ENCODE results near the gene HCFC1R1. TPM values are rescaled to one million over a fixed set of nuclear protein-coding genes. Genes with fewer than 3 reads are reported as not detected.

HCFC1R1 gene
- total RNA-seq, 6 experiments from 2014 or later: 54.6 to 90.3 (median 83.2) TPM

DNA sequence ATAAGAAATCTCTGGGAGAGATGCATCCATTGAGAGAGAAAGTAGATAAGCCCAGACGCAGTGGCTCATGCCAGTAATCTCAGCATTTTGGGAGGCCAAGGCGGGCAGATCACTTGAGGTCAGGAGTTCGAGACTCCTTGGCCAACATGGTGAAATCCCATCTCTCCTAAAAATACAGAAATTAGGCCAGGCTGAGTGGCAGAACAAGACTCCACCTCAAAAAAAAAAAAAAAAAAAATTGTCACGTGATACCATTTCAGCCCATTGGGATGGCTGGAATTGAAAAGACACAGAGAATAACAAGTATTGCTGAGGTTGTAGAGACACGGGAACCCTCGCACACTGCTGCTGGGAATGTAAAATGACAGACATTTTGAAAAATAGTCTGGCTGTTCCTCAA, 38.8 kb upstream of the HCFC1R1 start:
- Mint-ChIP-seq H3K36me3 (ENCODE audit: low read depth) (no peaks in the 10 kb centered on the region), H3K9me3 (no peaks in the 10 kb centered on the region)

DNA sequence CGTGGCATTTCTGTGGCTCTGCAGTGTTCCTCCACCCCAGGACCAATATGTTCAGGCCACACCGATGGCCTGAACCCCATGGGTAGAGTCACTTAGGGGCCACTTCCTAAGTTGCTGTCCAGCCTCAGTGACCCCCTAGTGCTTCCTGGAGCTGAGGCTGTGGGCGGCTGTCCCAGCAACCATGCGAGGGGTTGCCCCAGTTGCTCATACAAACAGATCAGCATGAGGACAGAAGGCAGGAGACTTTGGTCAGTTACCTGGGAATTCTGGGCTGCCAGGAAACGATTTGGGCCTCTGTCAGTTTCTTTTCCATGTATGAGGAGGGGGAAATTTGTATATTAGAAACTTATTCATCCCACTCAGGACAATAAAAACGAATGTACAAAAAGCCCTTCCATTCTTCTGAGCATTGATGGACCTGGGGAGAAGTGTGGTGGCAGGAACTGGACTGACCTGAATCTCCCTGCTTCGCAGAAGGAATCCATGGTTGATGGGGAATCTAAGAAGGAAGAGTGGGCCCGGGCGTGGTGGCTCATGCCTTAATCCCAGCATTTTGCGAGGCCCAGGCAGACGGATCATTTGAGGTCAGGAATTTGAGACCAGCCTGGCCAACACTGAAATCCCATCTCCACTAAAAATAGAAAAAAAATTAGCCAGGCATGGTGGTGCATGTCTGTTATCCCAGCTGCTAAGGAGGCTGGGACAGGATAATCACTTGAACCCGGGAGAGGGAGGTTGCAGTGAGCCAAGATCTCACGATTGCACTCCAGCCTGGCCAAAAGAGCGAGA, 36.8 kb upstream of the HCFC1R1 start:
- peaks cover 14% of the 10 kb centered on the region for H3K4me1 Mint-ChIP-seq (ENCODE audit: low read depth)
- DNase-seq: no peak
- H3K9me3 Mint-ChIP-seq: no peaks in the 10 kb centered on the region
- TF ChIP-seq, protein P1, sequence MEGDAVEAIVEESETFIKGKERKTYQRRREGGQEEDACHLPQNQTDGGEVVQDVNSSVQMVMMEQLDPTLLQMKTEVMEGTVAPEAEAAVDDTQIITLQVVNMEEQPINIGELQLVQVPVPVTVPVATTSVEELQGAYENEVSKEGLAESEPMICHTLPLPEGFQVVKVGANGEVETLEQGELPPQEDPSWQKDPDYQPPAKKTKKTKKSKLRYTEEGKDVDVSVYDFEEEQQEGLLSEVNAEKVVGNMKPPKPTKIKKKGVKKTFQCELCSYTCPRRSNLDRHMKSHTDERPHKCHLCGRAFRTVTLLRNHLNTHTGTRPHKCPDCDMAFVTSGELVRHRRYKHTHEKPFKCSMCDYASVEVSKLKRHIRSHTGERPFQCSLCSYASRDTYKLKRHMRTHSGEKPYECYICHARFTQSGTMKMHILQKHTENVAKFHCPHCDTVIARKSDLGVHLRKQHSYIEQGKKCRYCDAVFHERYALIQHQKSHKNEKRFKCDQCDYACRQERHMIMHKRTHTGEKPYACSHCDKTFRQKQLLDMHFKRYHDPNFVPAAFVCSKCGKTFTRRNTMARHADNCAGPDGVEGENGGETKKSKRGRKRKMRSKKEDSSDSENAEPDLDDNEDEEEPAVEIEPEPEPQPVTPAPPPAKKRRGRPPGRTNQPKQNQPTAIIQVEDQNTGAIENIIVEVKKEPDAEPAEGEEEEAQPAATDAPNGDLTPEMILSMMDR (IDR thresholded peaks at IDR 0.05): no peak
- peak overlapping the region; percentile 85 for H3K4me3 Mint-ChIP-seq
- peaks cover 4% of the 10 kb centered on the region for H3K27me3 Mint-ChIP-seq (ENCODE audit: insufficient read depth)
- H3K27ac Mint-ChIP-seq: peak overlapping the region; percentile 84; the same call in 1 of the 2 replicates
- no peaks in the 10 kb centered on the region for H3K36me3 Mint-ChIP-seq (ENCODE audit: low read depth)

More for the DNA sequence above, 38.8 kb upstream of the HCFC1R1 start:
- peaks cover 16% of the 10 kb centered on the region for H3K4me1 Mint-ChIP-seq (ENCODE audit: low read depth)
- DNase-seq: no peak
- H3K4me3 Mint-ChIP-seq: no peak overlapping the region
- TF ChIP-seq, protein P1 (IDR thresholded peaks at IDR 0.05): no peak
- peaks cover 2% of the 10 kb centered on the region for H3K27me3 Mint-ChIP-seq (ENCODE audit: insufficient read depth)
- no peak overlapping the region for H3K27ac Mint-ChIP-seq

DNA sequence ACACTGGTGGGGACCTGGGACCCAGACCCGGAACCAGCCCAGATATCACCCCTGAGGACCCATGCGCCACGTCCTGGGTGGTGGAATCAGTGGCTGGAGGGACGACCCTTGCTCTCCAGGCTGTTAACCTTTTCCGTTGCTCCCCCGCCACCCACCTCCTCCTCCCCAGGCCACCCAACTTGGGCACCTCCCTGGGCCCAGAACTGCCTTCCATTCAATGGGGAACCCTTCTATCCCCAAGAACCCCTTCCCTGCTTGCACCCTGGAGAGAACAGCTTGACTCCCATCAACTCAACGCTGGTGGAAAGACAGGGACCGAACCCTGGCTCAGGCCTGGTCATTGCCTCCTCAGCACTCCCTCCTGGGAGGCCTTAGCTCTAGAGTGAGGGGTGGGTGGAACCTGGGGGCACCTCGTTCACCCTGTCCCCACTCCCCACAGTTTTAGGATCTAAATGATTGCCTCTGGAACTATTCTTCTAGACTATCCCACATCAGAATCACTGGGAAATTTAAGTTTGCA, 36.0 kb upstream of the HCFC1R1 start:
- Mint-ChIP-seq H3K9me3 (no peaks in the 10 kb centered on the region), H3K27me3 (ENCODE audit: insufficient read depth) (peaks cover 4% of the 10 kb centered on the region), H3K4me3 (peak overlapping the region; percentile 85), H3K4me1 (ENCODE audit: low read depth) (peaks cover 8% of the 10 kb centered on the region), H3K36me3 (ENCODE audit: low read depth) (no peaks in the 10 kb centered on the region), H3K27ac (peak overlapping the region; percentile 84)
- TF ChIP-seq, protein P1 (IDR thresholded peaks at IDR 0.05): no peak
- no peak for DNase-seq

DNA sequence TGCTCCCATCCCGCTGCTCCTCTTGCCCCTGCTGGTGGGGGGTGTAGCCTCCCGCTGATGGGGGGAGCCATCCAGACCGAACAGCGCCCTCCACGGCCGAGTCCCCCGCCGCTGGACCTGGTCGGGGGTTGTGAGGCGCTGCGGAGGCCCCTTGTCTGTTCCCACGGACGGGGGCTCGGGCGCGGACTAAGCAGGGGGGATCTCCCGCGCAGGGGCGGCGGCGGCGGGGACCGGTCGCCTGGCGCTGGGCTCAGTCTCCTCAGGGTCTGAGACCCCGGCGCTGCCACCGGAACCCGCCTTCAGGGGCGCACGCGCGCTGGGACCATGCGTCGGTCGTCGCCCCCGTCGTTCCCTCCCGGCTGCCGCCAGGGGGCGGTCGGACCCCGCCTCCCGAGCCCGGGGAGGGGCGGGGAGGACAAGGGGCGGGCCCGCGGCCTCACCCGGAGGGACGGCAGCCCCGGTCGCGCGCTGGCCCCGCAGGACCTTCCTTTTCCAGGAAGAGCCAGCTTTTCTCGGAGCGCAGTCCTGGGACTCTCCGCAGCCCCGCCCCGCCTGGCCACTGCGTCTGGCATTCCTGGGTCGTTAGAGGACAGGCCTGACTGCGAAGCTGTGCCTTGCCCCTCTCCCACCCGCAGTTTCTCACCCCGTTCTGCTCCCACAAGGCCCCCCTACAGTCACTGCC, 35.4 kb upstream of the HCFC1R1 start:
- H3K9me3 Mint-ChIP-seq: no peaks in the 10 kb centered on the region
- TF ChIP-seq, protein P1 (IDR thresholded peaks at IDR 0.05): peak; percentile 93
- H3K4me1 Mint-ChIP-seq (ENCODE audit: low read depth): peaks cover 8% of the 10 kb centered on the region
- peak overlapping the region; percentile 84 for H3K27ac Mint-ChIP-seq
- no peaks in the 10 kb centered on the region for H3K36me3 Mint-ChIP-seq (ENCODE audit: low read depth)
- peak overlapping the region; percentile 89 for H3K4me3 Mint-ChIP-seq
- DNase-seq: peak; percentile 76
- H3K27me3 Mint-ChIP-seq (ENCODE audit: insufficient read depth): peaks cover 4% of the 10 kb centered on the region

DNA sequence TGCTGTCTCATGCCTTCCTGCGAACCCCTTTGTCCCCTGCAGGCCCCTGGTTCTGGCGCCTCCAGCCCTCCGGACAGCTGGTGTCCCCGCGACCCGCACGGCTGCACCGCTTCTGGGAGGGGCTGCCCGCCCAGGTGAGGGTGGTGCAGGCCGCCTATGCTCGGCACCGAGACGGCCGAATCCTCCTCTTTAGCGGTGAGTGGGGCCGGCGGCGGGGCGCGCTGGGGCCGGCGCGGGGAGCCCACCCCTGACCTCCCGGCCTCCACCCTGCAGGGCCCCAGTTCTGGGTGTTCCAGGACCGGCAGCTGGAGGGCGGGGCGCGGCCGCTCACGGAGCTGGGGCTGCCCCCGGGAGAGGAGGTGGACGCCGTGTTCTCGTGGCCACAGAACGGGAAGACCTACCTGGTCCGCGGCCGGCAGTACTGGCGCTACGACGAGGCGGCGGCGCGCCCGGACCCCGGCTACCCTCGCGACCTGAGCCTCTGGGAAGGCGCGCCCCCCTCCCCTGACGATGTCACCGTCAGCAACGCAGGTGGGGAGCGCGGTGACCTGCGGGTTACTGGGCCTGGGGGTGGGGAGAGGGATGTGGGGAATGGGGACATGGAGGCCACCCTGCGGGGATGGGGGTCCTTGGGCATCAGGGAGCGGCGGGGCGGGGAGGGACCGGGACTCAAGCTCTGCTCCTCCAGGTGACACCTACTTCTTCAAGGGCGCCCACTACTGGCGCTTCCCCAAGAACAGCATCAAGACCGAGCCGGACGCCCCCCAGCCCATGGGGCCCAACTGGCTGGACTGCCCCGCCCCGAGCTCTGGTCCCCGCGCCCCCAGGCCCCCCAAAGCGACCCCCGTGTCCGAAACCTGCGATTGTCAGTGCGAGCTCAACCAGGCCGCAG, 34.6 kb upstream of the HCFC1R1 start:
- no peaks in the 10 kb centered on the region for H3K9me3 Mint-ChIP-seq
- peak overlapping the region; percentile 89 for H3K4me3 Mint-ChIP-seq
- H3K36me3 Mint-ChIP-seq (ENCODE audit: low read depth): no peaks in the 10 kb centered on the region
- no peak overlapping the region; the same call in 1 of the 2 replicates for H3K27ac Mint-ChIP-seq
- H3K4me1 Mint-ChIP-seq (ENCODE audit: low read depth): peaks cover 8% of the 10 kb centered on the region
- TF ChIP-seq, protein P1 (IDR thresholded peaks at IDR 0.05): no peak
- DNase-seq: no peak
- peaks cover 4% of the 10 kb centered on the region for H3K27me3 Mint-ChIP-seq (ENCODE audit: insufficient read depth)
